Activated CD4-positive, CD25-positive, alpha-beta regulatory T cell (primary cell): ENCODE results near the gene NEURL1B.
"Not testable (repeated sequence)": the region's sequence is repeated elsewhere in the genome, so short reads cannot be mapped to it uniquely, and the experiment has no call there.

ENCODE experiments used
- DNase-seq, 4 experiments: peaks; one replicate each; lab custom pipeline; 2025; lab: John Stamatoyannopoulos, UW

The NEURL1B gene

DNA sequence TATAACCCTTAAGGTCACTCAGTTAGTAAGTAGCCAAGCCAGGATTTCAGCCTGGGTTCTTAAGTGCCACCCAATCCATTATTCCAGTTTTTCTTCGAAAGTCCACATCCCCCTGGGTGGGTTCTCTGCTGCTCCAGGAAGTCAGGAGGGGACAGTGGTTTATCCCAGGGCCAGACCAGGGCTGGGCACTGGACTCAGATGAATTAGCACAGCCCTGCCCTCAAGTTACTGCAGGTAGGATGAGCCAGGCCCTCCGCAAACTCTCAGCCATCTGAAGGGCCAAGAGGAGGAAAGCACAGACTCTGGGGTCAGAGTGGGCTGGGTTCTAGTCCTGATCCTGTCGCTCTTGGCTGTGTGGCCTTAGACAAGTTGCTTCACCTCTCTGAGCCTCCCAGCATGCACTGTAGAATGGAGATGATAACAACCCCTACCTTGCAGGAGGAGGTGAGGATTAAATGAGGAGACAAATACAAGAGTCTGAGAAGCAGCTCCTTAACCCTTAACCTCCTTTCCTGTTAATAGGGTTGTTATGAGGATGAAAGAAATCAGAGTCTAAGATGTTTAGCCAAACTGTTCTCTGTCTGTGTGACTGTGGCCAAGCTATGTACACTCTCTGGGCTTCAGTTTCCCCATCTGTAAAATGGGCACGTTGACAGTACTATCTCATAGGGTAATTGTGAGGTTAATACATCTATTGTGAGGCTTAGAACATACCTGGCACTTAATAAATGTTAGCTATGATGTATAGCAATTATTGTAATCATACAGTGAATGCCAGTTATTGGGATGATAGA lies 6.8 kb upstream of the NEURL1B start:
- no peak for DNase-seq

DNA sequence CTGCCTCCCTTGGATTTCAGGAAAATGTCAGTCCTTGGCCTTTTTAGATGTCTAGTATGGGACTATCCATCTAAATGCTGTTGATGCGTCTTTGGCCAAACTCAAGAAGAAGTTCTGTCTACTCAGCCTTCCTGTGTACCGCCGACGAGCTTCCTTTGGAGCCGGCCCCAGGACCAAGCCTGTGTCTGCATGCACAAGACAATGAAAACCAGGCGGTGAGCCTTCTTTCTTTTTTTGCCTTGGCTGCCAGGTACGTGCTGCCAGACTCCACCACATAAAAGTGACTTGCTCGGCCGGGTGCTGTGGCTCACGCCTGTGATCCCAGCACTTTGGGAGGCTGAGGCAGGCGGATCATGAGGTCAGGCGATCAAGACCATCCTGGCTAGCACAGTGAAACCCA lies 6.0 kb upstream of the NEURL1B start:
- DNase-seq, result no peak

DNA sequence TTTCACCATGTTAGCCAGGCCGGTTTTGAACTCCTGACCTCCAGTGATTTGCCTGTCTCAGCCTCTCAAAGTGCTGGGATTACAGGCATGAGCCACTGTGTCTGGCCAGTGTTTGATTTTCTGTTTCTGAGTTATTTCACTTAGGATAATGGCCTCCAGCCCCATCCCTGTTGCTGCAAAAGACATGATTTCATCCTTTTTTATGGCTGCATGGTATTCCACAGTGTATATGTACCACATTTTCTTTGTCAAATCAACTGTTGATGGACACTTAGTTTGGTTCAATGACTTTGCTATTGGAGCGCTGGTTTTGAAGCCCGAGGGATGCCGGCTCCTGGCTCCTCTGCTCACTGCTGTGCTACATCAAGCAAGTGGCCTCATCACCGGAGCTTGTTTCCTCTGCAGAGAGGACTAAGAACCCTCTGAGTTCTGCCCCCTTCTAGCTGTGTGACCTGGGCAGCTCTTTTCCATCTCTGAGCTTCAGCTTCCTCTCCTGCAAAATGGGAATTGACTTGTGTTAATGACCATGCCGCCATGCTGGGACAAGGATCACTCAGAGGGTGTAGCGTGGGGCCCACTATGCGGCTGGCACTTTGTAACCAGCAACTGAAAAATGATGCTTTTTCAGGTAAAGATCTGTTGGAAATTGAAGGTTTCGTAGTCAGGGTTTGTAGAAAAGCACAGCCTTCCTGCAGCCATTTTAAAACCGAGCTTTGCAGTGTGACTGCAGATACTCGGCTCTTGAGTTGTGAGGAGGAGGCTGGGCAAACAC lies 4.6 kb upstream of the NEURL1B start:
- DNase-seq, result no peak

DNA sequence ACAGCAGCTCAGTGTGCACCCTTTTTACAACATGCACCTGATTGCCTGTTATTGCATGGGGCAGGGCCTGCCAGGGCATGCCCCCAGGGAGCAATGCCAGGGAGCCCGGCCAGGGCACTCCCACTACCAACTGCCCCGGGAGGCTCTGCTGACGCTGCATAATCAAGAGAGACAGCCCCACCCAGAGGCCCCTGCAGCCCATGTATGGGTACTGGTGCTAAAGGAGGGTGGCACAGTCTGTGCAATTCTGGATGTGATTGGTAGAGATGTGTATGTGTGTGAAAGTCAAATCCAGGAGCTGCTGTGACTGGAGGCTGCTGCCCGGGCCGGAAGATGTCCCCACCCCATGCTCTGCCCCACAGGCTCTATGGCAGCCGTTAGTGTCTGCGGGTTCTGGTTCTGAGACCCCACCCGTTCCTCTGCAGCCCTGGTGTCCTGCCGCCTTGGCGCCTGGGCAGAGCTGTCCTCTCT lies 3.9 kb upstream of the NEURL1B start:
- no peak for DNase-seq

DNA sequence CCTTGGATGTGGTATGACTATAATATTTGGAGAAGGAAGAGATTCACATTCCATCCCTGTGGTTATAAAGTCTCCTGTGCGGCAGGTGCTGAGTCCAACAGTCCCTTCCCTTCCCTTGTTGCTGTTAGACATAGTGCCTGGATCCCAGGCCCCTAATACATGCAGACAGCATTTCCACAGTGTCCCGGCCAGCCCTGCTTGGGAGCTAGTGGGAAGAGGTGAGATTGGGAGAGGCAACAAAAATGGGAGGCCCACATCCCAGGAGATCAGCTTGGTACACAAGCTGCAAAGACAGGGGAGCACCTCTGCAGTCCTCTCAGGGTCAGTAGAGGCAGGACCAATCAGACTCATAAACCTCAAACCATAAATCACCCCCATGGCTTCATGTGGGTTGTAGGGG lies 3.3 kb upstream of the NEURL1B start:
- no peak for DNase-seq

DNA sequence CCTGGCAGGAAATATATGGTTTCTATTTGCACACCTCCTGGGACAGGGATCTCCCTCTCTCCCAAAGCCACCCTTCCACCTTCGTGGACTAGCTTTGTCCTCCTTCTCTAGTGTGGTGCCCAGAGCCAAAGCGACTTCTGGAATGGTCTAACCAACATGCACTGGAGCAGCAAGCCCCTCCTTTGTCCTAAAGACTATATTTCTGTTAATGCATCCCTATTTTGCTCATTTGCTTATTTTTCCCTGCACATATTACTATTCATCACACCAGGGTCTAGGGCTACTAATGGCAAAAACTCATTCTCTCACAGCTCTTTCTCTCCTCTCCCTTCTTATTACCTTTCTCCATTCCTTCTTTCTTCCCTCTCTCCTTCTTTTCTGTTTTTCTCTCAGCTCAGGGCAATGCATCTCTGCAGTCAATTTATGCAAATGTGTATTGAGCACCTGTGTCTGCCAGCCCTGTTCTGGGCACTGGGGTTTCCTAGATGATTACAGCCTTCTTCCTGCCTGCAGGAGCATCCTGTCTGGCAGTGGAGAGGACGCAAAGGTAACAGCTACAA lies 2.8 kb upstream of the NEURL1B start:
- no peak for DNase-seq

DNA sequence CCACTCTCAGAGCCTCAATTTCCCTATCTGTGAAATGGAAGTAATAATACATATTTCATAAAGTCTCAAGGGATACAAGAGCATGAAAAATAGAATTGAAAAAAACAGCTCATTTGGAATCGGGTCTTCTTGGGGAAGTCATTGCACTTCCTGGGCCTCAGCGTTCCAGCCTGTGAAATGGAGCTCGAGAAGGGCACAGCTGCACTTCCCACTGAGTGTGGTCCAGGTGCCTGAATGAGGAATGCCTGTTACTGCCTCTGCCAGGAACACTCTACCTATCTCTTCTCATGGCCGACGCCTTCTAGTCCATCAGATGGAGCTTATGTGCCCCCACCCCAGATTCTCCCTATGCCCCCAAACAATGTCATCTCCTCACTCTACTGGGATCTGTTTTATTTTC lies 924 bp upstream of the NEURL1B start:
- DNase-seq, result no peak

DNA sequence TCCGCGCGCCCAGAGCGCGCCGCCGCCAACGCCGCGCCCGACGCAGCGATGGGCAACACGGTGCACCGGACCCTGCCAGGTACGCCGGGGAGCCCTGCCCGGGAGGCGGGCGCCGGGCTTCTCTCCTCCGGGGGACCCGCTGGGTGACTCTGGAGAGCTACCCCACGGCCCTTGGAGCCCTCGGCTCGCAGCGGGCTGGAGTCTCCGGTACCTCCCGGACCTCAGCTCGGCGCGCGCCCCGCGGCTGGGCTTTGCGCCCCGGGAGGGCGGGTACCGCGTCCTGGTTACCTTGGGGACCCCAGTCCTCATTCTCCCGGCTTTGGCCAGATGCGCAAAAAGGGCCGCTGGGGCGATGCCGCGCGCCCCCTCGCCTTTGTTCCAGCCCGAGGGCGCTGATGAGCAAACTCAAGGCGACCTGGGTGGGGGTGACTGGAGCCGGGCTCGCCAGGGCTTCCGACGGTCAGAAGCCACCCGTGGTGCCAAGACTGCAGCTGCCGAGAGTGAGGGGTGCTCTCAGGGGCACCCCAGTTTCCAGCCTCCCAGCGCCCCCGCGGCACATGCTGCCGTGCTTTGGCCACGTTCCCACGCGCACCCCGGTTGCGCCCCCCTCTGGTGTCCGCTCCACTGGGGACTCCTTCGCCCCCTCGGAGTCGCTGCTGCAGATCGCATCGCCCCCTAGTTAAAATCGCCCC lies 442 bp downstream of the NEURL1B start:
- DNase-seq, result no peak

DNA sequence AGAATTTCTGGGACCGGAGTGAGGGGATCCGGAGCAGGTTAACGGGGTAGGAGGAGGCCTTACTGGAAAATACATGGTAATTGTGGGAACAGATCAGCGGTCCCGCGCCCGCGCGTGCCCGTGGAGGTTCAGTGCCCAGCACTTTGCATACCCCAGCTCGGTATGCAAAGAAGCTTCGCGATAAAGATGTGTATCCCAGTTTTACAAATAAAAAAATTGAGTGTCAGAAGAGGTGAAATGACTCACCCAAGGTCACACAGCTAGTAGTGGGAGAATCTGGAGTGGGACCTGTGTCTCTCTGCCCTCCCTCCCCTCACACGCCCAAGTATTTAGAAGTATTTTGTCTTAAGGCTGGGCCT lies 967 bp downstream of the NEURL1B start:
- no peak for DNase-seq

DNA sequence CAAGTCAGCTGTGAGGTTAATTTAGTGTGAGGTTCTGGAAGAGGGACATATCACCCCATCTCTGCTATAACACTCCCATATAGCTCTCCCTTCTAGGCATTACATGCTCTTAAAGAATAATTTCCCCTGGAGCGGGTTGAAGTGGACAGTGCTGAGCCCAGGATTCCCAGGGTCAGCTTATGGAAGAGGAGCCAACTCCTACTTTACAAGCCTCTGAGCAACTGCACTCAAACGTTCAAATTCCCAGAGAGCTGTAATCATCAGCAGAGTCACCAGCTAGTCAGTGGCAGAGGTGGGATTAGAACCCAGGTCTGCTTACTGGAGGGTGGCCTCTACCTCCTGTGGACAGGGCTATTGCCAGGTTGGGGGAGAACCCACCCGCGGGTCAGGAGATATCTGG lies 1.4 kb downstream of the NEURL1B start:
- no peak for DNase-seq

DNA sequence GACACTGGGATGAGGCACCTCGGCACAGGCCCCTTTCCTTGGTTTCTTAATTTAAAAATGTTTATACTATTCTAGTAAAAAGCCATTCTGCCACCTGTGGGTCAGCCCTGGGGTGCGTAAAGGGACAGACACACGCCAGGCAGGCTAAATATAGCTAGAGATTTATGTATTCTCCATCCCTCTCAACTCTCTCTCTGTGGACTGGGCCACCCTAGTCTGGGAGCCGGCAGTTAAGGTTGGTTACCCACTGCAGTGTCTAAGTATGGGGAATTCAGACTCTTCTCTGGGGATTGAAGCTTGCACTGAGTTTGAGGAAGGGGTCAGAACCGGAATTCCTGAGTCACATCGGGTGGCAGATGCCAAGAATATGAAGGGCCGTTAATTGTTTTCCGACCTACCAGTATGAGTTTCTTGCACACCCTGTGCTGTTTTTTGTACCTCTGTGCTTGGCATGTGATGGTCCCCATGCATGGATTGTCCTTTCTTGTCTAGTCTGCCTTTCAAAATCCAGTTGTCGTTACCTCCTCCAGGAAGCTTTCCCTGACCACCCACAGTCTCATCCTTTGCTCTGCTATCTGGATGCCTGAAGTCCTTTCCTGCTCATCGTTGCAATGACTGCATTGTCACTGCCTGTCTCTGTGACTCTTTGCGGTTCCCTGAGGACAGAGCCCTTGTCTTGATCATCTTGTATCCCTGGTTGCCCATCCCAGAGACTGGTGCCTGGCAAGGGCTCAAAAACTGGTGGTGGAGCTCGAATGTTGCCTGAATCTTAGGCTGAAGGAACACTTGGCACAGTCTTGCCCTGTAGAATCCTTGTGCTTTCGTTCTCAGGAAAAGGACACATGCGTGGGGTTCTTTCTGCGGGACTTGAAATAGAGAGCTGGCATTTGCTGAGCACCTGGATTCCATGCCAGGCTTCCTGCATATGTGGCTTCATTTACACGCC lies 2.1 kb downstream of the NEURL1B start:
- no peak for DNase-seq

DNA sequence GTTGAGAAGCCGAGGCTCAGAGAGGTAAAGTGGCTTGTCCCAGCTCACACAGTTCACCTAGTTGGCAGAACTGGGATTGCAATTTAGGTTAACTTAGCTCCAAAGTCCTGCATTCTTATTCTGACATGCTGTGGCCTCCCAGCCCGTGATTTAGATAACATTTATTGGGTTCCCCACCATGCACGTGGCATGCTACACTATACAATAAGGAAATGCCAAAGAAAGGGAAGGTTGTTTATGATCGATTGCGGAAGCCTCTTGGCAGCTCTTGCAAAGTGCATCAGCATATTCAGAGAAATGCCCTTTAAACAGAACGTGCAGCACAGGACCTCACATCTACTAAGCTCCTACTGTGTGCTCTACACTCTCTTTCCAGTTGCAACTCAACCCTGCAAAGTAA lies 3.2 kb downstream of the NEURL1B start:
- no peak for DNase-seq

DNA sequence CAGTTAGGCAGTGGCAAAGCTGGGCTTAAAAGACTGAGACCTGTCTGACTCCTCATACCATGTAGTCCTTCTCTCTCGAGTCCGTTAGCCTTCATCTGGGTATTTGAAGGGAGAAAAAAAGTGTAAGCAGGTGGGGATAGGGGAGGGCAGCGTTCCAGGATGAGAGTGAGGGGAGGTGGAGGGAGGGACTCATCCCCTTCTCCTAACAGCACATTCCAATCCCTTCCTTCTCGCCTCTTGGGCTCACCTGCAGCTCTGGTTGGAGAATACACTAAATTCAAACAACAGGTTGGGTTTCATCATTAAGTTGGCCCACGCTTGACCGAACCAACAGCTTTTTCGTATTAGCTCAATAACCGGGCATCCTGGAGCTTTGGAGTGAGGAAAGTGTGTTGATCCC lies 3.6 kb downstream of the NEURL1B start:
- no peak for DNase-seq

DNA sequence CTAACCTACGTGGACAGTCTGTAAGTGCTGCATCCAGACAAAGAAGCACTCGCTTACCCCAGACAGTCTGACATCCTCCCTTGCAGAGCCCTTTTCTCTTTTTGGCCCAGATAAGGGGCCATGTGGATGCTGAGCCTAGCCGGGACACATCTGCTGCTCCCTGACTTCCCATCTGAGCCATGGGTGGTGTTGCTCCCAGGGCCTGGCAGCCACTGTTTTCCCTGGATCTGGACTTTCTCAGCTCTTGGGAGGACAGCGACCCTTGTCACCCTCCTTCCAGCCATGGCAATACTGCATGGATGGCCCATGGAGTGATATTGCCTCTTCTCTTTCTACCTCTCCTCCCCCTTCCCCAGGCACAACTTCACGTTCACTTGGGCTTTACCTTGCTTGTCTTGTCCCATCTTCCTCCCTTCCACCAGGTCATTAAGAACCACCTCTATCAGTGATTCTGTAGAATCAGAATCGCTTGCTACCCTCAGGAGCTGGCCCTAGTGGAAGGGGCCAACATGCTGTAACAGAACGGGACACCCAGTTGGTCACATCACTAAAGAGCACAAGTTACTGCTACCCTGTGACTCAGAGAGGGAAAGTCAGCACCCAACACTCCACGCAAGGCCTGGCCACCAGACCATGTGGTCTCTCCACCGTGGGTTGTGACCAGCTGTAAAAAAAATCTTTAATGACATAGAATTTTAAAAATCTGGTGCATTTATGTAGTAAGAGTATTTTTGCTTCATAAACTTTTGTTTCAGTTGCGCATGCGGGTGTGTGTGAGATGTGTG lies 4.4 kb downstream of the NEURL1B start:
- DNase-seq, result no peak

DNA sequence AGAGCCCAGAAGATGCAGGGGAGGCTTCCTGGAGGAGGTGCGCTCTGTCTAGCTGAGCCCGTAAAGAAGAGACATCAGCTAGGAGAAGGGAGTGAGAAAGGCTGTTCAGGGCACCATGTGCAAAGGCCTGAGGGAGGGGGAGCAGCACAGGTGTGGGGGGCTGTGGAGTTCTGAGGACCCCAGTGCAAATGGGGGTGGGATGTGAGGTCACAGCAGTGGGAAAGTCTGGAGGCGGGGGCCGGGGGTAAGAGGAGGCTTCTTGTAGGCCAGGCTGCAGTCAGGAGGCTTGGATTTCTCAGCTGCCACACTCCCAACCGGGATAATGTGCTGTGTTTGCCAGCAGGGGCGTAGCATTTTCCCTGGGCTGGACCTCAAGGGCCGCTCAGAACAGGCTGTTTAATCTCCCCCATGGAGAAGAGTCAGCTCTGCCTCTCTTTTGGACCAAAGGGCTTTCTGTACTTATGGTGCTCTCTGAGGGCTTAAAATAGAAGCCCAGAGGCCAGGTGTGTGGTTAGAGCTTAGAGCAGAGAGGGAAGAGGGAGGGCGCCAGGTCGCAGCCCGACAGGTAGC lies 5.7 kb downstream of the NEURL1B start:
- no peak for DNase-seq

DNA sequence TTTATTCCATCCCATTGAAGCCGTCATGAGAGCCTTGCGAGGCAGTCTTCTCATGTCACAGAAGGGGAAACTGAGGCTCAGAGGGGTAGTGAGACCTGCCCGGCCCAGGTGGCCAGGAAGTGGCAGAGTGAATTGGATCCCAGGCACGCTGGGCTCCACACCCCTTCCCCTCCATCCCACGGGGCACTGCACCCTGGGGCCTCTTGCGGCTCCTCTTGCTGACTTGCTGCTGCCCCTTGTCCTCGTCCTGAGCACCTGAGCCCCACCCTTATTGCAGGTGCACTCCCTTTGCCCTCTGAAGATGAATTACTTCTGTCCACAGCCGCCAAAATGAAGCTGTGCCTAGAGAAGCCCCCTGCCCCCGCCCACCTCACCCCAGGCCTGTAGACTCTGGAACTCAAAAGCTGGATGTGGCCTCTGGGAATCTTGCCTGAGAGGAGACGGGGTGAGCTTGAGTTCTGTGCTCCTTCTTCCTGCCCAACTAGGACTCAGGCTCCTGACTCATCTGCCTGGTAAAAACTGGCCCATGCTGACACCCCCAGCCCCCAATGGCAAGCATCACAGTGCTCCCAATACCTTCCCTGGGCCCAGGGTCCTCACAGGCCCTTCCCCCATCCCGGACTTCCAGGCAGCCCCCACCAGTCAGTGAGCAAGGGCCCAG lies 6.4 kb downstream of the NEURL1B start:
- no peak for DNase-seq

DNA sequence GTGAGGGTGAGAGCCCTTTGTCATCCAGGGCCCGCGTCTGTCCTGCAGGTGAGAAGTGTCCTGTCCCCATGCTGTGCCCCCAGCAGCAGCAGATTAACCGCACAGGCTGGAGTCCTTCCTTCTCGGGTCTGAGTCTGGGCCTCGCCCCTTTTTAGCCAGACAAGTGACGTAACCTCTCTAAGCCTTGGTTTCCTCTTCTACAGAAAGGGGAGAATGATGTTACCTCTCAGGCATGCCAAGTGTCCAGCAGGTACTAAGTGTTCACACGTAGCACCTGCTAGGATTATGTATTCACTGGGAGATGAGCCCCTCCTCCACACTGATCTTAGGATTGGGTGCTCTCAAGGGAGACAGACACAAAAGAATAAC lies 6.9 kb downstream of the NEURL1B start:
- DNase-seq, result no peak

DNA sequence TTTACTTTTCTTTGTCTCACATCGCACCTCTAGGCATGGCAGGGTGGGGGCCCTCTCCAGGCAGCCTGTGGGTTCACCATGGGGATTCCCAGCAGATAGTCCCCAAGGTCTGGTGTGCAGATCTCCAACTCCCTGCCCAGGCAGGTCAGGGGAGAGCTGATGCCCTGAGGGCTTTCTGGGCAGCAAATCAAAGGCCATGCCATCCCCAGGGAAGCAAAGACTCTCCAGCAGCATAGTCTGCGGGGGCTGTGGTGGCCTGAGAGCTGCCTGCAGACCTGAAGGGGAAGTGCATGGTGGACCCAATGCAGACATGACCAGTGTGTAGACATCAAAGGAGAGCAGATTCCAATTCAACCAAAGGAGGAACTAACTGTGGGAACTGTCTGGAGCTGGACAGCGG lies 7.7 kb downstream of the NEURL1B start:
- no peak for DNase-seq

DNA sequence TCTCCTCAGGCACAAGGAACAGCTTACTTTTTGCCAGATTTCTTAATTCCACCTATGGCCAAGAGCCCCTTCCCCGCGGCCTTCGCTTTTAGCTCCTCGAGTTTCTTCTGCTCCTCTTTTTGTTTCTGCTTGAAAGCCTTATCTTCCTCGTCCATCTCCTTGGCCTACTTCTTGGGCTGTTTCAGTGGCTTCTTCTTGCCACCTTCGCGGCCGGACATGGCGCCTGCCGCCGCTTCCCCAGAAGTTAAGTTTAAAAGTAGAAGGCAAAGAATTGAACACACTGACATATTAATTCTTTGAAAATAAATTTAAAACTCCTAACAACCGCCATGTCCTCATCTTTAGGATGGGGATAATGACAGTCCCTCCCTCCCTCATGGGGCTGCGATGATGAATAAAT lies 15.4 kb downstream of the NEURL1B start:
- DNase-seq, result not testable (repeated sequence)
